Measurements from ENCODE around the gene ABHD6.

- TF ChIP-seq POLR2A (IDR thresholded peaks at IDR 0.05), result no peak
- TF ChIP-seq CTCF (IDR thresholded peaks at IDR 0.05), result no peak
- TF ChIP-seq POLR2AphosphoS5 (IDR thresholded peaks at IDR 0.05), result no peak
- TF ChIP-seq EP300 (IDR thresholded peaks at IDR 0.05), result no peak
These were observed 12.6 kb downstream of the ABHD6 start for GRCh38 chr3:58250093-58250707.
